Activated naive CD8-positive, alpha-beta T cell treated with anti-CD3 and anti-CD28 coated beads, Interleukin-2, amount 10 ng/mL, durations not matched to agents 7 days and 5 days (primary cell): ENCODE results near the gene CAGE1. TPM values are rescaled to one million over a fixed set of nuclear protein-coding genes. Genes with fewer than 3 reads are reported as not detected.
"Not testable (repeated sequence)": the region's sequence is repeated elsewhere in the genome, so short reads cannot be mapped to it uniquely, and the experiment has no call there.

Source experiments
- ATAC-seq: fragments of 150-1000 bp; cut with Tn5 transposase; one replicate; pipeline ENCODE4 v1.10.0; 2021; ENCODE audit warnings: low read depth, moderate library complexity
- POLR2A ChIA-PET: fragments of 350-600 bp; sonication (Branson Sonifier 250); formaldehyde crosslinking; loops from one replicate; lab custom pipeline; 2021; ENCODE audit warnings: antibody characterized with exemption; lab: Charles Lee
- DNase-seq: peaks from one replicate; pipeline ENCODE4 v3.0.0; 2021
- H3K27ac Mint-ChIP-seq: one replicate; pipeline ENCODE4 v1.8.0; 2022; ENCODE audit warnings: mild to moderate bottlenecking, mixed read lengths
- H3K27me3 Mint-ChIP-seq: one replicate; pipeline ENCODE4 v1.8.0; 2022; ENCODE audit warnings: mild to moderate bottlenecking, moderate library complexity, mixed read lengths
- H3K36me3 Mint-ChIP-seq: one replicate; pipeline ENCODE4 v1.8.0; 2021; ENCODE audit warnings: mild to moderate bottlenecking, mixed read lengths
- H3K4me1 Mint-ChIP-seq: one replicate; pipeline ENCODE4 v1.8.0; 2021; ENCODE audit warnings: mixed read lengths
- H3K4me3 Mint-ChIP-seq: one replicate; pipeline ENCODE4 v1.8.0; 2022; ENCODE audit warnings: mild to moderate bottlenecking, moderate library complexity, mixed read lengths
- H3K9me3 Mint-ChIP-seq: one replicate; pipeline ENCODE4 v1.8.0; 2021; ENCODE audit warnings: mixed read lengths
- total RNA-seq, 2 experiments: library from RNA; stranded (reverse); gene quantifications; one replicate each; pipeline ENCODE4 v1.2.3, GENCODE V29; 2021

CAGE1 gene
- total RNA-seq, 2 experiments from 2014 or later, result 0.17 to 0.20 TPM

- not testable (repeated sequence) for H3K4me1 Mint-ChIP-seq, H3K4me3 Mint-ChIP-seq, H3K36me3 Mint-ChIP-seq, ATAC-seq, H3K9me3 Mint-ChIP-seq, H3K27me3 Mint-ChIP-seq, H3K27ac Mint-ChIP-seq, DNase-seq
- POLR2A ChIA-PET, result interaction anchor here (0.6 kb wide), 1 partner anchor 1123 kb away, joined by 4 read pairs; no protein-coding TSS in a partner anchor
These were observed 70.1 kb downstream of the CAGE1 start for GRCh38 chr6:7319406-7319805.

- POLR2A ChIA-PET, result no interaction called here
- Mint-ChIP-seq H3K4me3 (no peak overlapping the region), H3K9me3 (no peaks in the 10 kb centered on the region), H3K27ac (no peak overlapping the region), H3K27me3 (peaks cover 6% of the 10 kb centered on the region), H3K36me3 (peaks cover 2% of the 10 kb centered on the region), H3K4me1 (peaks cover 7% of the 10 kb centered on the region)
- ATAC-seq, result no peak
- no peak for DNase-seq
These were observed 72.0 kb downstream of the CAGE1 start for GRCh38 chr6:7317538-7317937.

- POLR2A ChIA-PET, result interaction anchor here (1.2 to 2.0 kb wide), 2 partner anchors 8 to 273 kb away, joined by 4 read pairs; partner anchors contain the start of gene SNRNP48
These were observed 72.6 kb downstream of the CAGE1 start for GRCh38 chr6:7316658-7317533.

GRCh38 chr6:7315948-7316365, 73.6 kb downstream of the CAGE1 start:
- no peaks in the 10 kb centered on the region for H3K9me3 Mint-ChIP-seq
- no peak overlapping the region for H3K27ac Mint-ChIP-seq
- peaks cover 2% of the 10 kb centered on the region for H3K36me3 Mint-ChIP-seq
- H3K27me3 Mint-ChIP-seq, result peaks cover 3% of the 10 kb centered on the region
- no peak overlapping the region for H3K4me3 Mint-ChIP-seq
- H3K4me1 Mint-ChIP-seq, result peaks cover 12% of the 10 kb centered on the region
- DNase-seq (no peak), ATAC-seq (no peak)
- POLR2A ChIA-PET, result interaction anchor here (1.2 to 4.7 kb wide), 3 partner anchors 9 to 274 kb away, joined by 4 to 19 read pairs (median 4); partner anchors contain the start of genes CAGE1, RIOK1 and SNRNP48

More at GRCh38 chr6:7316658-7317533, 72.6 kb downstream of the CAGE1 start:
- Mint-ChIP-seq H3K4me1 (peaks cover 7% of the 10 kb centered on the region), H3K9me3 (no peaks in the 10 kb centered on the region), H3K27me3 (peaks cover 6% of the 10 kb centered on the region), H3K36me3 (peaks cover 2% of the 10 kb centered on the region), H3K4me3 (no peak overlapping the region), H3K27ac (no peak overlapping the region)
- no peak for ATAC-seq
- DNase-seq, result no peak

- not testable (repeated sequence) for H3K9me3 Mint-ChIP-seq, DNase-seq, H3K27me3 Mint-ChIP-seq, H3K4me3 Mint-ChIP-seq, H3K36me3 Mint-ChIP-seq, H3K27ac Mint-ChIP-seq, ATAC-seq
- peaks cover 15% of the 10 kb centered on the region for H3K4me1 Mint-ChIP-seq
- POLR2A ChIA-PET, result interaction anchor here (1.2 to 4.7 kb wide), 3 partner anchors 9 to 275 kb away, joined by 4 to 19 read pairs (median 4); partner anchors contain the start of genes CAGE1, RIOK1 and SNRNP48
These were observed 74.2 kb downstream of the CAGE1 start for GRCh38 chr6:7315087-7315947.

GRCh38 chr6:7314414-7314813, 75.1 kb downstream of the CAGE1 start:
- Mint-ChIP-seq H3K27me3 (peaks cover 3% of the 10 kb centered on the region), H3K27ac (peak overlapping the region; percentile 89), H3K4me3 (no peak overlapping the region), H3K9me3 (no peaks in the 10 kb centered on the region), H3K36me3 (peaks cover 11% of the 10 kb centered on the region), H3K4me1 (peaks cover 18% of the 10 kb centered on the region)
- POLR2A ChIA-PET, result interaction anchor here (4.7 kb wide), 1 partner anchor 75 kb away, joined by 19 read pairs; the partner anchor contains the start of genes CAGE1 and RIOK1
- ATAC-seq (no peak), DNase-seq (no peak)

GRCh38 chr6:7313505-7314165, 75.9 kb downstream of the CAGE1 start:
- ATAC-seq (no peak), DNase-seq (no peak)
- POLR2A ChIA-PET, result interaction anchor here (4.7 kb wide), 1 partner anchor 76 kb away, joined by 19 read pairs; the partner anchor contains the start of genes CAGE1 and RIOK1
- peak overlapping the region; percentile 92 for H3K4me3 Mint-ChIP-seq
- peaks cover 19% of the 10 kb centered on the region for H3K36me3 Mint-ChIP-seq
- peaks cover 2% of the 10 kb centered on the region for H3K27me3 Mint-ChIP-seq
- peak overlapping the region; percentile 89 for H3K27ac Mint-ChIP-seq
- peaks cover 19% of the 10 kb centered on the region for H3K4me1 Mint-ChIP-seq
- H3K9me3 Mint-ChIP-seq, result no peaks in the 10 kb centered on the region

- H3K27me3 Mint-ChIP-seq, result no peaks in the 10 kb centered on the region
- H3K4me3 Mint-ChIP-seq, result peak within 1 kb of the TSS; percentile 92
- H3K36me3 Mint-ChIP-seq, result peaks cover 26% of the 10 kb centered on the region
- H3K27ac Mint-ChIP-seq, result peak within 1 kb of the TSS; percentile 89
- H3K4me1 Mint-ChIP-seq, result peaks cover 25% of the 10 kb centered on the region
- ATAC-seq (peak; percentile 97), DNase-seq (peak; percentile 94)
- no peaks in the 10 kb centered on the region for H3K9me3 Mint-ChIP-seq
- POLR2A ChIA-PET, result interaction anchor here (0.6 to 4.7 kb wide), 3 partner anchors 13 to 304 kb away, joined by 3 to 19 read pairs (median 3); partner anchors contain the start of genes CAGE1 and RIOK1
These were observed 76.7 kb downstream of the CAGE1 start, which contains the start of gene SSR1 for GRCh38 chr6:7312616-7313504. TSS of gene SSR1 (minus strand) at chr6:7313199. CDS start at chr6:7313120, 79 bp downstream.

GRCh38 chr6:7311917-7312615, 77.5 kb downstream of the CAGE1 start:
- POLR2A ChIA-PET, result interaction anchor here (0.6 to 4.7 kb wide), 3 partner anchors 12 to 304 kb away, joined by 3 to 19 read pairs (median 3); partner anchors contain the start of genes CAGE1 and RIOK1
- Mint-ChIP-seq H3K4me1 (peaks cover 28% of the 10 kb centered on the region), H3K9me3 (no peaks in the 10 kb centered on the region), H3K36me3 (peaks cover 32% of the 10 kb centered on the region), H3K27me3 (no peaks in the 10 kb centered on the region), H3K4me3 (peak overlapping the region; percentile 92), H3K27ac (peak overlapping the region; percentile 89)
- DNase-seq (no peak), ATAC-seq (no peak)

- POLR2A ChIA-PET, result no interaction called here
- peaks cover 34% of the 10 kb centered on the region for H3K36me3 Mint-ChIP-seq
- H3K27ac Mint-ChIP-seq, result no peak overlapping the region
- peak overlapping the region; percentile 54 for H3K4me3 Mint-ChIP-seq
- DNase-seq, result no peak
- H3K27me3 Mint-ChIP-seq, result no peaks in the 10 kb centered on the region
- ATAC-seq, result no peak
- H3K9me3 Mint-ChIP-seq, result no peaks in the 10 kb centered on the region
- peaks cover 29% of the 10 kb centered on the region for H3K4me1 Mint-ChIP-seq
These were observed 78.4 kb downstream of the CAGE1 start for GRCh38 chr6:7311176-7311575.

GRCh38 chr6:7309050-7309449, 80.5 kb downstream of the CAGE1 start:
- Mint-ChIP-seq H3K9me3 (no peaks in the 10 kb centered on the region), H3K36me3 (peaks cover 43% of the 10 kb centered on the region), H3K4me3 (peak overlapping the region; percentile 15), H3K4me1 (peaks cover 36% of the 10 kb centered on the region), H3K27me3 (no peaks in the 10 kb centered on the region), H3K27ac (no peak overlapping the region)
- DNase-seq (no peak), ATAC-seq (no peak)
- POLR2A ChIA-PET, result interaction anchor here (0.9 kb wide), 1 partner anchor 80 kb away, joined by 3 read pairs; the partner anchor contains the start of genes CAGE1 and RIOK1
